Measurements from ENCODE around the gene GLT8D2. TPM values are rescaled to one million over a fixed set of nuclear protein-coding genes. Genes with fewer than 3 reads are reported as not detected.
"Not testable (repeated sequence)": the region's sequence is repeated elsewhere in the genome, so short reads cannot be mapped to it uniquely, and the experiment has no call there.

The GLT8D2 gene
- total RNA-seq, 1 donor from 2014 or later, result 13.1 TPM

DNA sequence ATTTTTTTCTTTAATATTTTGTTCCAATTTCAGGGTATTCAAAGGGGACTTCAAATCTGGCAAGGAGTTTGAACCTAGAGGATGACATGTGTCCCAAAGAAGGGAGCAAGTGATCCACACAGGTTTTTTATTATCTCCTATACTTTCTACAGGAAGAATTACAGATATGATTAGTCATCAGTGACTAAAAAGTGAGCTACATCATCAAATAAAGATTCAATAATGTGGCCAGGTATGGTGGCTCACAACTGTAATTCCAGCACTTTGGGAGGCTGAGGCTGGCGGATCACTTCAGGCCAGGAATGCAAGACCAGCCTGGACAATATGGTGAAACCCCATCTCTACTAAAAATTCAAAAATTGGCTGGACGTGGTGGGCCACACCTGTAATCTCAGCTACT, 24.2 kb downstream of the GLT8D2 start:
- H3K27me3 Mint-ChIP-seq (ENCODE audit: low read depth), result peaks cover 29% of the 10 kb centered on the region

DNA sequence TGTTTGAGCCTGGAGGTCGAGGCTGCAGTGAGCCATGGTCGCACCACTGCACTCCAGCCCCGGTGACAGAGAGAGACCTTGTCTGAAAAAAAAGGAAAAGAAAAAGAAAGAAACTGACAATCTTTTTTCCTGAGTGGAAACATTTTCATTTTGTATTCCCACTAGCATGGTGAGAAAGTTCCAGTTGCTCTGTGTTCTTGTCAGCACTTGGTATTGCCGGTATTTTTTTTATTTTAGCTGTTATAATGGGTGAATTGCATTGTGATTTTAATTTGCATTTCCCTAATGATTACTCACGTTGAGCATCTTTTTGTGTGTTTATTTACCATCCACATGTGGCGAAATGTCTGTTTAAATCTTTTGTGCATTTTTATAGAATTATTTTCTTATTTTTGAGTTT, 25.6 kb downstream of the GLT8D2 start:
- no peak overlapping the region for H3K4me3 Mint-ChIP-seq
- peaks cover 42% of the 10 kb centered on the region for H3K27me3 Mint-ChIP-seq (ENCODE audit: low read depth)
- H3K36me3 Mint-ChIP-seq, result no peaks in the 10 kb centered on the region
- no peak for DNase-seq (ENCODE audit: low spot score in 2 of 2, unreplicated experiment in 2 of 2)
- peaks cover 6% of the 10 kb centered on the region for H3K4me1 Mint-ChIP-seq
- H3K9me3 Mint-ChIP-seq, result peaks cover 7% of the 10 kb centered on the region
- TF ChIP-seq, protein P1, sequence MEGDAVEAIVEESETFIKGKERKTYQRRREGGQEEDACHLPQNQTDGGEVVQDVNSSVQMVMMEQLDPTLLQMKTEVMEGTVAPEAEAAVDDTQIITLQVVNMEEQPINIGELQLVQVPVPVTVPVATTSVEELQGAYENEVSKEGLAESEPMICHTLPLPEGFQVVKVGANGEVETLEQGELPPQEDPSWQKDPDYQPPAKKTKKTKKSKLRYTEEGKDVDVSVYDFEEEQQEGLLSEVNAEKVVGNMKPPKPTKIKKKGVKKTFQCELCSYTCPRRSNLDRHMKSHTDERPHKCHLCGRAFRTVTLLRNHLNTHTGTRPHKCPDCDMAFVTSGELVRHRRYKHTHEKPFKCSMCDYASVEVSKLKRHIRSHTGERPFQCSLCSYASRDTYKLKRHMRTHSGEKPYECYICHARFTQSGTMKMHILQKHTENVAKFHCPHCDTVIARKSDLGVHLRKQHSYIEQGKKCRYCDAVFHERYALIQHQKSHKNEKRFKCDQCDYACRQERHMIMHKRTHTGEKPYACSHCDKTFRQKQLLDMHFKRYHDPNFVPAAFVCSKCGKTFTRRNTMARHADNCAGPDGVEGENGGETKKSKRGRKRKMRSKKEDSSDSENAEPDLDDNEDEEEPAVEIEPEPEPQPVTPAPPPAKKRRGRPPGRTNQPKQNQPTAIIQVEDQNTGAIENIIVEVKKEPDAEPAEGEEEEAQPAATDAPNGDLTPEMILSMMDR (IDR thresholded peaks at IDR 0.05; ENCODE audit: unreplicated experiment), result no peak
- no peak overlapping the region for H3K27ac Mint-ChIP-seq

More for the DNA sequence above, 24.2 kb downstream of the GLT8D2 start:
- no peaks in the 10 kb centered on the region for H3K36me3 Mint-ChIP-seq
- peaks cover 7% of the 10 kb centered on the region for H3K9me3 Mint-ChIP-seq
- no peak overlapping the region for H3K27ac Mint-ChIP-seq
- TF ChIP-seq, protein P1 (IDR thresholded peaks at IDR 0.05; ENCODE audit: unreplicated experiment), result no peak
- peaks cover 6% of the 10 kb centered on the region for H3K4me1 Mint-ChIP-seq
- no peak overlapping the region for H3K4me3 Mint-ChIP-seq
- DNase-seq (ENCODE audit: low spot score in 2 of 2, unreplicated experiment in 2 of 2), result no peak

DNA sequence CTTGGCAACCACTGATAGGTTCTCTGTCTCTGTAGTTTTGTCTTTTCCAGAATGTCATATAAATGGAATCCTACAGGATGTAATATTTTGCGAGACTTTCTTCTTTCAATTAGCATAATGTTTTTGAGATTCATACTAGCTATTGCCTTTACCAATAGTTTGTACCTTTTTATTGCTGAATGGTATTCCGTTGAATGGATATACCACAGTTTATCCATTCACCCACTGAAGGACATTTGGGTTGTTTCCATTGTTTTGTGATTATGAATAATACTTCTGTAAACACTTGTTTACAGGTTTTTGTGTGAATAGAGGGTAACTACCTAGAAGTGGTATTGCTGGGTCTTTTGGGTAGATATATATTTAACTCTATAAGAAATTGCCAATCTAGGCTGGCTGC, 26.3 kb downstream of the GLT8D2 start:
- no peaks in the 10 kb centered on the region for H3K36me3 Mint-ChIP-seq
- H3K9me3 Mint-ChIP-seq, result peaks cover 7% of the 10 kb centered on the region
- H3K4me3 Mint-ChIP-seq, result no peak overlapping the region
- H3K27ac Mint-ChIP-seq, result no peak overlapping the region
- H3K4me1 Mint-ChIP-seq, result peaks cover 6% of the 10 kb centered on the region
- TF ChIP-seq, protein P1 (IDR thresholded peaks at IDR 0.05; ENCODE audit: unreplicated experiment), result no peak
- DNase-seq (ENCODE audit: low spot score in 2 of 2, unreplicated experiment in 2 of 2), result no peak
- peaks cover 39% of the 10 kb centered on the region for H3K27me3 Mint-ChIP-seq (ENCODE audit: low read depth)

DNA sequence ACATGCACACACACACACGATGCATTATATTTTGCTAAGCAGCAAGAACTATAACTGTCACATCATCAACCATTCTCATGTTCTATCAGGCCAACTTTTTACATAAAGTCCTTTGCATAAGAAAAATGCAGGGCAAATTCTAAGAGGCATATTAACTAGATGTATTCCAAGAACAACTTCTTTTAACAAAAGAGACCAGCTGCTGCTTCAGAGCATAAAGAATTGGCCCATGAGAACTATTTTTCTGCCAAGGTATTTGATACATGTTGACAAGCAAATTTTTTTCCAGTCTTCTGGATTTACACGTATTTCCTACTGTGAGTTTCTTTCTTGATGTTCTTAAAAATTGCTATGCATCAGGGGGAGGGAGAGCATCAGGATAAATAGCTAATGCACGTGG, 27.2 kb downstream of the GLT8D2 start:
- Mint-ChIP-seq H3K4me1 (peaks cover 5% of the 10 kb centered on the region), H3K27ac (no peak overlapping the region), H3K27me3 (ENCODE audit: low read depth) (peaks cover 38% of the 10 kb centered on the region), H3K36me3 (no peaks in the 10 kb centered on the region), H3K4me3 (no peak overlapping the region), H3K9me3 (peaks cover 7% of the 10 kb centered on the region)
- TF ChIP-seq, protein P1 (IDR thresholded peaks at IDR 0.05; ENCODE audit: unreplicated experiment), result no peak
- no peak for DNase-seq (ENCODE audit: low spot score in 2 of 2, unreplicated experiment in 2 of 2)

DNA sequence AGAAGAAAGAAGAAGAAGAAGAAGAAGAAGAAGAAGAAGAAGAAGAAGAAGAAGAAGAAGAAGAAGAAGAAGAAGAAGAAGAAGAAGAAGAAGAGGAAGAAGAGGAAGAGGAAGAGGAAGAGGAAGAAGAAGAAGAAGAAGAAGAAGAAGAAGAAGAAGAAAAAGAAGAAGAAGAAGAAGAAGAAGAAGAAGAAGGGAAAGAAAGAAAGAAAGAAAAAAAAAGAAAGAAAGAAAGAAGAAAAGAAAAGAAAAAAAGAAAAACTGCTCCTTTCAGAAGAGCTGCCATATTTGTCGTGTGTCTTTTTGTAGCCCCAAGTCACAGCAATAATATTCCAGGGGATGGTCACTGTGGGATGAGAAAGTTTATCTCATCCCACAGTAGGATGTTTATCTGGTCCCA, 28.1 kb downstream of the GLT8D2 start:
- not testable (repeated sequence) for DNase-seq (ENCODE audit: low spot score in 2 of 2, unreplicated experiment in 2 of 2); H3K27ac Mint-ChIP-seq; H3K9me3 Mint-ChIP-seq; H3K36me3 Mint-ChIP-seq; H3K4me1 Mint-ChIP-seq; H3K4me3 Mint-ChIP-seq
- H3K27me3 Mint-ChIP-seq (ENCODE audit: low read depth), result peaks cover 38% of the 10 kb centered on the region

DNA sequence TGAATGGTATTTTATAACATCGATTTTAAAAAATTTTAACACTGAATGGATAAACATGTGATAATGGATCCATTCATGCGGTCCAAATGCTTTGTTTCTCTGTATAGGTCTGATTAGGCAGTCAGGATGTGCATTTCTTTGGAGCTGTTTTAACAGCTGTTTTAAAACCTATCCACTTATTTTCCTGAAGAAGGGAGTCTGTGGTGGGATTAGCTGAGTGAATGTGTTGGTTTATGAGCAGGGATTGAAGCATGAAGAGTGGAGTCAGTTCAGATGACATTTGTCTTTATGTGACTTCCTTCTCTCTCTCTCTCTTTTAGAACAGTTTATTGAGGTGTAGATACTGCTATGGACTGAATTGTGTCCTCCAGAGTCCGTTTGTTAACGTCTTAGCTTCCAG, 37.7 kb downstream of the GLT8D2 start:
- H3K27ac Mint-ChIP-seq, result no peak overlapping the region
- peaks cover under 1% of the 10 kb centered on the region for H3K4me1 Mint-ChIP-seq
- no peak for DNase-seq (ENCODE audit: low spot score in 2 of 2, unreplicated experiment in 2 of 2)
- peaks cover 6% of the 10 kb centered on the region for H3K27me3 Mint-ChIP-seq (ENCODE audit: low read depth)
- no peak overlapping the region for H3K4me3 Mint-ChIP-seq
- H3K9me3 Mint-ChIP-seq, result peaks cover 9% of the 10 kb centered on the region
- TF ChIP-seq, protein P1 (IDR thresholded peaks at IDR 0.05; ENCODE audit: unreplicated experiment), result no peak
- H3K36me3 Mint-ChIP-seq, result peaks cover 2% of the 10 kb centered on the region

Measured in mesothelial cell of epicardium (in vitro differentiated cells).